Measurements from ENCODE around the gene RARB. TPM values are rescaled to one million over a fixed set of nuclear protein-coding genes. Genes with fewer than 3 reads are reported as not detected.

RARB gene
- total and polyA plus RNA-seq, 2 donors (not counting 3 experiments of a cell fraction or from before 2014, with no cell fraction given): 15.3 to 23.4 TPM

- H2AFZ ChIP-seq (ENCODE audit: low read depth, low read length): no peak overlapping the region
- POLR2A ChIA-PET: no interaction called here
- H3K4me3 ChIP-seq (replicated peaks in 1 of 3; ENCODE audit: insufficient read depth in 1 of 3, low read depth in 1 of 3, low read length in 3 of 3): no peak overlapping the region
- no peaks in the 10 kb centered on the region for H3K27me3 ChIP-seq (ENCODE audit: control insufficient read depth in 2 of 2, insufficient read depth in 2 of 2, low read length in 2 of 2)
- H3K9ac ChIP-seq (replicated peaks; ENCODE audit: extremely low read depth, insufficient read depth, low read length): no peak overlapping the region
- H3K27ac ChIP-seq (ENCODE audit: insufficient read depth, low read depth, low read length): no peak overlapping the region
- TF ChIP-seq JUN (IDR thresholded peaks at IDR 0.05; ENCODE audit: borderline replicate concordance, insufficient read depth, insufficient read length, low read depth) (no peak), POLR2A (IDR thresholded peaks at IDR 0.05; ENCODE audit: low read depth, low read length) (no peak), MAX (IDR thresholded peaks at IDR 0.05; ENCODE audit: insufficient read depth, insufficient read length) (no peak), EZH2 (IDR thresholded peaks at IDR 0.05; ENCODE audit: borderline replicate concordance, low read depth, low read length, severe bottlenecking) (no peak), POLR2AphosphoS5 (IDR thresholded peaks at IDR 0.05; ENCODE audit: insufficient read depth, low read depth, low read length) (no peak)
- H4K20me1 ChIP-seq (replicated peaks; ENCODE audit: control insufficient read depth, extremely low read depth, insufficient read depth, low read length): no peaks in the 10 kb centered on the region
- DNase-seq (ENCODE audit: low read depth, low spot score): no peak
- peaks cover 9% of the 10 kb centered on the region for H3K4me1 ChIP-seq (ENCODE audit: control insufficient read depth, extremely low read depth, insufficient read depth, low read length)
- BruUV-seq (replicated peaks): no TSS peak
- H3K79me2 ChIP-seq (ENCODE audit: control insufficient read depth, insufficient read depth, low read length): no peaks in the 10 kb centered on the region
- intact Hi-C loops (cut with micrococcal nuclease) (no loop called here), dilution Hi-C loops (cut with MboI; ENCODE audit: extremely low pct_ligation_motif_present, low sequenced_read_pairs) (no loop called here)
- no peak overlapping the region for H3K4me2 ChIP-seq (ENCODE audit: insufficient read depth, low read length)
- no peaks in the 10 kb centered on the region for H3K9me3 ChIP-seq (replicated peaks; ENCODE audit: control insufficient read depth, insufficient read depth, low read length)
- H3K36me3 ChIP-seq (ENCODE audit: control insufficient read depth in 2 of 2, extremely low read depth in 1 of 2, insufficient read depth in 2 of 2, low read length in 2 of 2): no peaks in the 10 kb centered on the region
- CTCF ChIA-PET: interaction anchor here (0.8 kb wide), 1 partner anchor 126 kb away, joined by 3 read pairs; no protein-coding TSS in a partner anchor
- no peaks in the 10 kb centered on the region for H3K9me1 ChIP-seq (replicated peaks; ENCODE audit: control insufficient read depth, extremely low read depth, insufficient read depth, low read length)
- FAIRE-seq: no peak
Measured at GRCh38 chr3:25586553-25586952, 158.5 kb downstream of the RARB start.

- intact Hi-C loops (cut with micrococcal nuclease): no loop called here
- Histone ChIP-seq H3K27me3 (ENCODE audit: control insufficient read depth in 2 of 2, insufficient read depth in 2 of 2, low read length in 2 of 2) (no peaks in the 10 kb centered on the region), H3K4me1 (ENCODE audit: control insufficient read depth, extremely low read depth, insufficient read depth, low read length) (peaks cover 6% of the 10 kb centered on the region), H3K27ac (ENCODE audit: insufficient read depth, low read depth, low read length) (no peak overlapping the region), H3K36me3 (ENCODE audit: control insufficient read depth in 2 of 2, extremely low read depth in 1 of 2, insufficient read depth in 2 of 2, low read length in 2 of 2) (no peaks in the 10 kb centered on the region), H4K20me1 (replicated peaks; ENCODE audit: control insufficient read depth, extremely low read depth, insufficient read depth, low read length) (no peaks in the 10 kb centered on the region), H3K4me2 (ENCODE audit: insufficient read depth, low read length) (no peak overlapping the region), H2AFZ (ENCODE audit: low read depth, low read length) (no peak overlapping the region), H3K9me1 (replicated peaks; ENCODE audit: control insufficient read depth, extremely low read depth, insufficient read depth, low read length) (no peaks in the 10 kb centered on the region), H3K9me3 (replicated peaks; ENCODE audit: control insufficient read depth, insufficient read depth, low read length) (no peaks in the 10 kb centered on the region), H3K79me2 (ENCODE audit: control insufficient read depth, insufficient read depth, low read length) (no peaks in the 10 kb centered on the region), H3K4me3 (replicated peaks in 1 of 3; ENCODE audit: insufficient read depth in 1 of 3, low read depth in 1 of 3, low read length in 3 of 3) (no peak overlapping the region), H3K9ac (replicated peaks; ENCODE audit: extremely low read depth, insufficient read depth, low read length) (no peak overlapping the region)
- BruUV-seq (replicated peaks): no TSS peak
- FAIRE-seq (no peak), DNase-seq (ENCODE audit: low read depth, low spot score) (no peak)
- dilution Hi-C loops (cut with MboI; ENCODE audit: extremely low pct_ligation_motif_present, low sequenced_read_pairs): no loop called here
- ChIA-PET CTCF (interaction anchor here (0.8 kb wide), 1 partner anchor 127 kb away, joined by 3 read pairs; no protein-coding TSS in a partner anchor), POLR2A (no interaction called here)
- no peak for TF ChIP-seq EZH2 (IDR thresholded peaks at IDR 0.05; ENCODE audit: borderline replicate concordance, low read depth, low read length, severe bottlenecking)
Measured at GRCh38 chr3:25587094-25587493, 159.0 kb downstream of the RARB start.
